NK-92 (cell line): ENCODE results near the gene CRELD2.
A peak's percentile ranks its signal among the peaks of the same experiment; 100 is the strongest.

Experiments
- DNase-seq: peaks from one replicate; lab custom pipeline; 2025; ENCODE audit not compliant: unreplicated experiment; lab: John Stamatoyannopoulos, UW

CRELD2 gene

DNA sequence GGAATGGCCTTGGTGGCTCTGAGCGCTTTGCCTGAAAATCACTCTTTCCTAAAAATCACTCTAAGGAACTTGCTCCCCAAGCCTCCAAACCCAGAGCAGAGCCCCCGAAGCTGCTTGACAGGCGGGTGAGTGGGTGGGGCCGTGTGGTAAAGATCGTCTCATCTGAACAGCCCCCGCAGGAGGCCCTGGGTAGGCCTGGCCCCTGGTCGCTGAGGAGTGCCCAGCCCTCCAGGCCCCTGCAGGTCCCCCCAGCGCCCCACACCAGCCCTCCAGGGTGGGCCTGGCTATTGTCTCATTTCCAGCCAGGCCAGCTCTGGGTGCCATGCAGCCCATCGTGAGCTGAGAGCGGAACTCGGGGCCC, 25.0 kb downstream of the CRELD2 start:
- DNase-seq: no peak

GRCh38 chr22:49943771-49944398, 25.5 kb downstream of the CRELD2 start:
- no peak for DNase-seq

DNA sequence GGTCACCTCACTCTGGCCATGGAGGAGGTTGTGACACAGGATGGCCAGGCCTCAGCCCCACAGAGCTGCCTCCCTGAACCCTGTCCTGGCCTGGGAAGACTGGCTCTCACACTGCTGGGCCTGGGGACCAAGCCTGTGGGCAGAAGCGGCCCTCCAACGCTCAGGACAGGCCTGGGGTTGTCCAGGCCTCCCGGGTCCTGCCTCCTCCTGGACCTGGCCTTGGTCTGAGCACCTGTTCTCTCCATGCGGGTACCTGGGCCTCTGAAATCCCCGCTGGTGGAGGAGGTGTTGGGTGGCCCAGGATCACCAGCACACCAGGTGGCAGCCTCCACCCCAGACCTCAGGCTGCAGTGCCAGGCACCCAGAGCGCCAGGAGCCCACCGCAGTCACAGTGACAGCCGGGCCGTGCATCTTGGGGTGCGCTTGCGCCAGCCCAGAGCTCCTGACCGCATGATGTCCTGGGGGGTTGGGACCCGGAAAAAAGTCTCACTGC, 26.0 kb downstream of the CRELD2 start:
- DNase-seq: no peak

DNA sequence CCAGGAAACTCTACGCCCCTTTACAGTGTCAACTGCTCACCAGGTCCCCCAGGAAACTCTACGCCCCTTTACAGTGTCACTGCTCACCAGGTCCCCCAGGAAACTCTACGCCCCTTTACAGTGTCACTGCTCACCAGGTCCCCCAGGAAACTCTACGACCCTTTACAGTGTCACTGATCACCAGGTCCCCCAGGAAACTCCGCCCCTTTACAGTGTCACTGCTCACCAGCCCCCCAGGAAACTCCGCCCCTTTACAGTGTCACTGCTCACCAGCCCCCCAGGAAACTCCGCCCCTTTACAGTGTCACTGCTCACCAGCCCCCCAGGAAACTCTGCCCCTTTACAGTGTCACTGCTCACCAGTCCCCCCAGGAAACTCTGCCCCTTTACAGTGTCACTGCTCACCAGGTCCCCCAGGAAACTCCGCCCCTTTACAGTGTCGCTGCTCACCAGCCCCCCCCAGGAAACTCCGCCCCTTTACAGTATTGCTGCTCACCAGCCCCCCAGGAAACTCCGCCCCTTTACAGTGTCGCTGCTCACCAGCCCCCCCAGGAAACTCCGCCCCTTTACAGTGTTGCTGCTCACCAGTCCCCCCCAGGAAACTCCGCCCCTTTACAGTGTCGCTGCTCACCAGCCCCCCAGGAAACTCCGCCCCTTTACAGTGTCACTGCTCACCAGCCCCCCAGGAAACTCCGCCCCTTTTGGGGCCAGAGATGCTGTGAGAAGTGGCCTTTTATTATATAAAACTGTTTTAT, 26.8 kb downstream of the CRELD2 start:
- peak; percentile 25 for DNase-seq

DNA sequence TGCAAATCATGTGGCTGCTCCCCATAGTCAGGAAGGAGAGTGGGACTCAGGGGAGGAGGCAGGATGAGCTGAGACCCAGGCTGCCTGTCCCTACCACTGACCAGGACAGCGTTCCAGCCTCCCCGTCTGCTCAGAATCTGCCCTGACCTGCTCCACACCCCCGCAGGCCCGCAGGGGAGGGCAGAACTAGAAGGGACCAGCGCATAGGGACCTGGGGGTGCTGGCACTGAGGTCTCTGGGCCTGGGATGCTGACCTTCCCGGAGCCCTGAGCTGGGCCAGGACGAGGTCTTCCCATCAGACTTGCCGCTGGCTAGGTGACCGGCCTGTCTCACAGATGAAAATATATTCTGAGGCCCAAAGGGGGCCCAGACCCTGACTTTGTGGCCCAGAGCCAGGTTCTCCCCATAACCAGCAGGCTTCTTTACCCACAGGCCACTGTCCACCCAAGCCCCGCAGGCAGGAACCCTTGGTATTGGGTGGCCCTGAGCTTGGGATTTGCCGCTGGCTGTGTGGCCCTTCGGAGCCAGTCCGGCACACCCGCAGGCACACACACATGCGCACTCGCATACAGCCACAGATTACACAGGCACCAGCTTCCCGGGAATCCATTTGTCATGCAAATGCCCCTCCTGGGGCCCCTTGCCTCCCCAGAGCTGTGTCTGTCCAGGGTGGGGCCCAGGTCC, 28.3 kb downstream of the CRELD2 start:
- DNase-seq: no peak

GRCh38 chr22:49947296-49947622, 28.8 kb downstream of the CRELD2 start:
- DNase-seq: no peak

- no peak for DNase-seq
These were observed 29.9 kb downstream of the CRELD2 start for GRCh38 chr22:49948116-49948957.

DNA sequence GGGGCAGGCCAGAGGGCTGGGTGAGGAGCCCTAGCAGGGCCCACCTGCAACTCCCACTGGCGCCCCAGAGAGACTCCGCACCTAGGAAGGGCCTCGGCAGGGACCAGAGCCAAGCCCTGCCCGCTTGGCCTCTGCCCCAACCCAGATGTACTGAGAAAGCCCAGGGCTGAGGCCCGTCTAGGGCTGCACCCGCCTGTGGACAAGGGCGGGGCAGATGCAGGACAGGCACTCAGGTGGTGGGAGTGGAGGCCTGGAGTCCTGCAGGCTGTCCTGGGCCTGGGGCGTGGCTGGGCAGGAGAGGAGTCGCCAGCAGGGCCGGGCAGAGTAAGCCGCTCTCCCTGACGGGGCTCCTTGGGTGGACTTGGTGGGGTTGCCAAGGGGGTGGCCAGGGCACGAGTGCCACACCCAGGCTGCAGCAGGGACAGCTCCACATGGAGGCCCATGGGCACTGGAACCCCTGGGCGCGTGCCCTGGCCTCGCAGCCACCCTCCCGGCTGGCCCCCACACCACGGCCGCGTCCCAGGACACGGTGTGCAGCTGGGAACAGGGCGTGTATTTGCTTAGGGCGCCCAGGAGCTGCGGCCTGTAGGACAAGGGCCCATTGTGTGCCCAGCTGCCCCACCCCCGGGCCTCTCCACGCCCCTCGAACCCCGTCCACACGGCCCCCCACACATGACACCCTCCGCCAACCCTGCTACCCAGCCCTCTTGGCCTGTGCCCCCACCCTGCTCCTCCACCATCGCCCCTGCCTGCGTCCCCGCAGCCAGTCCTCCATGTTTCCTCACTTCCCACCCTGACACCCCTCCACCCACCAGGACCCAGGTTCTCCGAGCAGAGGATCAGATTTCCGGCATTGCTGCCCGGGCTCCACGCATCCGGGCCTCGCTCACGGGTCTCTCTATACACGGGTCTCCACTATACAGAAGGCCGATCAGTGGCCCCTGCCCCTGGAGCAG, 30.8 kb downstream of the CRELD2 start:
- no peak for DNase-seq

- no peak for DNase-seq
These were observed 31.5 kb downstream of the CRELD2 start for GRCh38 chr22:49949914-49950292.

DNA sequence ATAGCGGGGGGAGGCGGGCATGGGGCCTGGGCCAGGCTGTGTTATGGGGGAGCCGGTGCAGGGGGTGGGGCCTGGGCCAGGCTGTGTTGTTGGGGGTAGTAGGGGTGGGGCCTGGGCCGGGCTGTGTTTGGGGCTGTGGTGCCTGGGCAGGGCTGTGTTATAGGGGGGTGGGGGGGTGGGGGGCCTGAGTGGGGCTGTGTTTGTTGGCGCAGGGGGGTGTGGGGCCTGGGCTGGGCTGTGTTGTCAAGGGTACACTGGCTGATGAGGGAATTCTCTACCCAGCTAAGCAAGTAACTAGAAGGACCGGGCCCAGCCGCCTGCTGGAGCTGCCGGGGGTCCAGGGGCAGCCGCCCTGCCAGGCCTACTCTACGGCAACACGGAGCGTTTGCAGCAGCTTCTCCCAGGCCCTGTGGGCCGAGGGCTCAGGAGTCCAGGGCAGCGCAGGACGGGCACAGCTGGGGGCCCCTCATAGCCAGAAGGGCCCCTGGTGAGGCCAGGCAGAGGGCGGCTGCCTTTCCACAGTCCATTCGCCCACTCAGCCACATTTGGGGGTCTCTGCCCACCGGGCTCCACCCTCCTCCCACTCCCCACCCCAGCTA, 32.1 kb downstream of the CRELD2 start:
- DNase-seq: no peak

DNA sequence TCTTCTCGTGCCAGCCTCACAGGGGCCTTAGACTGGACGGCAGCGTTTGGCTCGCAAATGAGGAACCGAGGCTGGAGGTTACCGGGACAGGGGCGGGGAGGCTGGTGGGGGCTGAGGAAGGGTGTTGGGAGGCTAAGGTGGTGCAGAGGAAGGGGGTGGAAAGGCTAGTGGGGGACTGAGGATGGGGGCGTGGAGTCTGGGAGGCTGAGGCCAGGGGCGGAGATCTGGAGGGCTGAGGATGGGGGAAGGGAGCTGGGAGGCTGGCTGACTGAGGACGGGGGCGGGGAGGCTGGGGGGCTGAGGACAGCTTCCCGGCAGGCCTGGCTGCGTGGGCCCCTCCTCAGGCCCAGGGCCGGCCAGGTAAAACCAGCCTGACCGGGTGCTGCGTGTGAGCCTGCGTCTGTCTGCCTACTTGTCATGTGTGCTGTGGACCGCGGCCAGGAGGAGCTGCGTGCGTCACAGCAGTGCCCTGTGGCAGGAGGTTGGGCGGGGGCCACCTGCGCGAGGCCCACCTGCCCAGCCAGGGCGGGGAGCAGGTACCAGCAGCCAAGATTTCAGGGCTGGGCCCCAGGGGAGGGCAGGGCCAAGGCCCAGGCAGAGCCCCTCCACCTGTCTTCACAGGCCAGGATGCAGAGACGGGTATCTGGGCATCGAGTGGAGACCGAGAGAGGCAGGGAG, 32.7 kb downstream of the CRELD2 start:
- no peak for DNase-seq

- DNase-seq: no peak
These were observed 33.2 kb downstream of the CRELD2 start for GRCh38 chr22:49951678-49951985.

- no peak for DNase-seq
These were observed 33.8 kb downstream of the CRELD2 start for GRCh38 chr22:49951986-49952896.

DNA sequence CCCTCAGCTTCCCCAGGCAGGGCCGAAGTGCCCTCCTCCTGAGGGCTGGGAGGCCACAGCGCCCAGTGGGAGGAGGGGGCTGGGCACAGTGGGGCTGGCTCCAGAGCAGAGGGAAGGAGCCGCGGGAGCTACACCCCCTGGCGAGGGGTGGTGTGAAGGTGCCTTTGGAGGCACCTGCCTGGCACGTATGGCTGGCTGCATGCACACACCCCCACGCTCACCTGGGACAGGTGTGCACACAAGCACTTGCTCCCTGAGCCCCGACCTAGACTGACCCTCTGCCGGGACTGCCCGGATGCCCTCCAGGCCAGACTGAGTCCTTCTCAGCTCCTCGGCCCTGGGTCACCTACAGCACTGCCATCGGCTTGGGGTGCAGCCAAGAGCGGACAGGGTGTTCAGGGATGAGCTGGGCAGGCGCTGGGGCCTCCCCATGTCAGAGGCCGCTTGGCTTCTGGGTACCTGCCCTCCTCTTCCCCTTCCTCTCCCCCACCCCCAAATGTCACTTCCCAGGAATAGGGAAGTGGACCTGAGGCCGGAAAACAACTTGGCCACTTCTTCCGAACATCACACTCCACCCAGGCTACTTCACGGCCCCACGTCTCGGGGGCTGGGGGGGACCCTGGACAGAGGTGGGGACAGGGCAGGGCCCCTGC, 34.7 kb downstream of the CRELD2 start:
- DNase-seq: no peak

GRCh38 chr22:49953680-49954344, 35.4 kb downstream of the CRELD2 start:
- no peak for DNase-seq

- no peak for DNase-seq
These were observed 35.9 kb downstream of the CRELD2 start for GRCh38 chr22:49954354-49954753.

GRCh38 chr22:49954991-49955580, 36.7 kb downstream of the CRELD2 start:
- DNase-seq: no peak
